HFFc6 (cell line): ENCODE measurements around the gene INPP4A. TPM values are rescaled to one million over a fixed set of nuclear protein-coding genes. Genes with fewer than 3 reads are reported as not detected.

Experiments
- DNase-seq: peaks from one replicate; pipeline ENCODE4 v3.0.0-alpha.2; 2018
- H3K27ac Mint-ChIP-seq: 2 replicates; pipeline ENCODE4 v1.8.0; 2020; ENCODE audit warnings: mild to moderate bottlenecking, mixed read lengths
- H3K27me3 Mint-ChIP-seq: 2 replicates; pipeline ENCODE4 v1.8.0; 2021; ENCODE audit warnings: mild to moderate bottlenecking, moderate library complexity, mixed read lengths; ENCODE audit not compliant: insufficient read depth
- H3K36me3 Mint-ChIP-seq: 2 replicates; pipeline ENCODE4 v1.8.0; 2021; ENCODE audit warnings: low read depth, mixed read lengths
- H3K4me1 Mint-ChIP-seq: 2 replicates; pipeline ENCODE4 v1.8.0; 2020; ENCODE audit warnings: low read depth, mixed read lengths
- H3K4me3 Mint-ChIP-seq: 2 replicates; pipeline ENCODE4 v1.8.0; 2020; ENCODE audit warnings: mild to moderate bottlenecking, moderate library complexity, mixed read lengths
- H3K9me3 Mint-ChIP-seq: 2 replicates; pipeline ENCODE4 v1.8.0; 2020; ENCODE audit warnings: mild to moderate bottlenecking, mixed read lengths
- total RNA-seq, 6 experiments: library from RNA; stranded (reverse); fragmentation: NEBNext Ultra II Directional; extraction: Animal tissue kit (Norgen Biotek cat#: 25700); gene quantifications; 2 replicates in 1 of 6; 3 replicates in 5 of 6; pipeline ENCODE4 v1.2.3, GENCODE V29; 2021
- TF ChIP-seq, protein P1 (sequence below): fragments of 200-600 bp; sonication (generic); IDR thresholded peaks from 2 replicates; pipeline ENCODE4 v1.5.0; 2021; ENCODE audit warnings: antibody characterized with exemption, mild to moderate bottlenecking

INPP4A gene
- total RNA-seq, 6 experiments from 2014 or later = 15.8 to 19.4 (median 18.2) TPM

DNA sequence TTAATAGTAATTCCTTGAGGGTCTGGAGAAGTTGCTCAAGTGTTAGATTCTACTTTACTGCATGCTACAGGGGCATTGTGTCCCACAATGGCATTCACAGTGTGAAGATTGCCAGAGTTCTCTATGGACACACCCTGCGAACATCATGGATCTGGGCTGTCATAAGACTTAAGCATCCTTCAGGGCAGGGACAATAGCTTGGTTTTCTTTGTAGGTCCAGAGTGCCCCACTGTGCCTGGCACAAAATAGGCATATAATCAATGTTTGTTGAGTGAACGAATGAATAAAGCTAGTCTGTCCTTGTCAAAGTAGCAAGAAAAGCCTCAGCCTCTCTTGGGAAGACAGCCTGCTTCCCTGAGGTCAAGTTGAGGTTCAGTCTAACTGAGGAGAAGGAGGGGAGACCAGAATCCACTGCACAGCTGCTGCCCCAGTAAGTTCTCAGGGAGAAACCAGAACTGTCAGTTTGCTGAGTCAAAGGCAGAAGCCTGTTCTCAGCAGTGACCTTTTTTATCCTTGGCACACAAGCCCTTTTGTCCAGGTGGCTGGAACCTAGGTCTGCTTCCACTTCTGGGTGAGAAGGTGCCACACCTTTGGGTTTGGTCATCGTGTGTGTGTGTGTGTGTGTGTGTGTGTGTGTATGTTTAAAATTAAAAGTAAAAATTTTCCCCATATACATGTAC is 15.0 kb downstream of the INPP4A start:
- no peaks in the 10 kb centered on the region for H3K27me3 Mint-ChIP-seq
- H3K36me3 Mint-ChIP-seq = peaks cover 12% of the 10 kb centered on the region
- no peaks in the 10 kb centered on the region for H3K9me3 Mint-ChIP-seq
- no peak for DNase-seq
- peaks cover 62% of the 10 kb centered on the region for H3K4me1 Mint-ChIP-seq
- H3K4me3 Mint-ChIP-seq = no peak overlapping the region
- H3K27ac Mint-ChIP-seq = peak overlapping the region; percentile 63
- TF ChIP-seq, protein P1, sequence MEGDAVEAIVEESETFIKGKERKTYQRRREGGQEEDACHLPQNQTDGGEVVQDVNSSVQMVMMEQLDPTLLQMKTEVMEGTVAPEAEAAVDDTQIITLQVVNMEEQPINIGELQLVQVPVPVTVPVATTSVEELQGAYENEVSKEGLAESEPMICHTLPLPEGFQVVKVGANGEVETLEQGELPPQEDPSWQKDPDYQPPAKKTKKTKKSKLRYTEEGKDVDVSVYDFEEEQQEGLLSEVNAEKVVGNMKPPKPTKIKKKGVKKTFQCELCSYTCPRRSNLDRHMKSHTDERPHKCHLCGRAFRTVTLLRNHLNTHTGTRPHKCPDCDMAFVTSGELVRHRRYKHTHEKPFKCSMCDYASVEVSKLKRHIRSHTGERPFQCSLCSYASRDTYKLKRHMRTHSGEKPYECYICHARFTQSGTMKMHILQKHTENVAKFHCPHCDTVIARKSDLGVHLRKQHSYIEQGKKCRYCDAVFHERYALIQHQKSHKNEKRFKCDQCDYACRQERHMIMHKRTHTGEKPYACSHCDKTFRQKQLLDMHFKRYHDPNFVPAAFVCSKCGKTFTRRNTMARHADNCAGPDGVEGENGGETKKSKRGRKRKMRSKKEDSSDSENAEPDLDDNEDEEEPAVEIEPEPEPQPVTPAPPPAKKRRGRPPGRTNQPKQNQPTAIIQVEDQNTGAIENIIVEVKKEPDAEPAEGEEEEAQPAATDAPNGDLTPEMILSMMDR = no peak

DNA sequence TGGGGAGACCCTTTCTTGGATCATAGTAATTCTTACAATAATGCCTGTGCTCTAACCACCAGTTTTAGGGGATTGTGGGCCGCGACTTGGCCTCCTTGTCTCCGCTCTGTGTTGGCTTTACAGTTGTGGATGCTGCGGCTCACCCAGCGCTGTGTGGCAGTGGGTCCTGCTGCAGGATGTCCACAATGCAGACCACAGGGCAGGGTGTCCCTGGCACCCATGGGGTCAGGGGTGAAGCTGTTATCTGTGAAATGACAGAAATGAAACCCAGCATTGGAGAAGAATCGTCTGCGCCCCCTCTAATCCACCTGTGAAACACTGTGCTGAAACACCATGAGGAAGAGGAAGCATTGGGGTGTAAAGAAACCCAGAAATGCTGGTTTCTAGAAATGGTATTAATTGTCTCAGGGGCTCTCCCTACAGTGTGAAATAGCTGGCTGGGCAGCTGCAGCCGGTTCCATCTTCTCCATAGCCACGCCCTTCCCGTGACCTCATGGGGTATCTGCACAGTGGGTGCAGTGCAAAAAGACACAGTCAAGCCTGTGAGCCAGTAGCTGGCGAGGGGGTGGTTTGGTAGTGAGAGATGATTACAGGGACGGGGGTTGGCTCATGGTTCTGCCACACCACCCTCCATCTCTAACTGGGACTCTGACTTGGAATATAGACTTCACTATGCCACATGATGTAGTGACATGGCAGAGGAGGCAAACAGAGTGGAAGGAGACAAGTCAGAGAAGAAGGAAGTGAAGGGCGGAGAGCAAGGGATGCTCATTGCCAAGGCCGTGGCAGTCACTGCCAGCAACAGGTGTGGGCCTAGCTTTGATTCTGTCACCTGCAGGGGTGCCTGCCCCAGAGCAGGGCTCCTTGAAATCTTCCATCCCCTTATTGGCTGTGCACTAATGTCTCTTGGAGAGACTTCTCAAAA is 16.2 kb downstream of the INPP4A start:
- DNase-seq = no peak
- H3K9me3 Mint-ChIP-seq = no peaks in the 10 kb centered on the region
- H3K4me3 Mint-ChIP-seq = no peak overlapping the region
- peaks cover 12% of the 10 kb centered on the region for H3K36me3 Mint-ChIP-seq
- TF ChIP-seq, protein P1 = no peak
- no peaks in the 10 kb centered on the region for H3K27me3 Mint-ChIP-seq
- peaks cover 58% of the 10 kb centered on the region for H3K4me1 Mint-ChIP-seq
- H3K27ac Mint-ChIP-seq = peak overlapping the region; percentile 63

DNA sequence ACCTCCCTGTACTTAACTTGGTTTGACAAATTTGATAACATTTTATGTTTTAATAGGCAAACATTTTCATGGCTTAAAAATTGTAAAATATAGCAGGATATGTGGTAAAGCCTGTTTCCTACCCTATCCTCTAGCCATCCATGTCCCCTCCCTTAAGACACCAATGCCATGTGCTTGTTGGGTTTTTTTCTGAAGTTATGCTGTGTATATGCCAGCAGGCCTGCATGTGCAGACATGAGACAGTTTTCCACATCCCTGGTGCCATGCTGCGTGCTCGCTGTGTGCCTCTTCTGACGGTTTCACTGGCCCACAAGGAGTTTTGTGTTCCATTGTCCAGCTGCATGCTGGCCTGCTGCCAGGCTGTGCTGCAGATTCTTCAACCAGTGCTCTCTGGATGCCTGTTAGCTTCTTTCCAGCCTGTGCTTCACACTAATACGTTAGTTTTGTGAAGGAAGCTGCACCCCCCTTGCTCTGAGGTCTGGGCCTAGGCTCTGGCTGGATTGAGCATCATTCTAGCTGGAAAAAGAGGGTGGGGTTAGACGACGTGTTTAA is 16.9 kb downstream of the INPP4A start:
- peaks cover 10% of the 10 kb centered on the region for H3K36me3 Mint-ChIP-seq
- no peak overlapping the region for H3K27ac Mint-ChIP-seq
- no peak for DNase-seq
- no peak overlapping the region for H3K4me3 Mint-ChIP-seq
- TF ChIP-seq, protein P1 = no peak
- H3K9me3 Mint-ChIP-seq = no peaks in the 10 kb centered on the region
- H3K27me3 Mint-ChIP-seq = no peaks in the 10 kb centered on the region
- H3K4me1 Mint-ChIP-seq = peaks cover 59% of the 10 kb centered on the region

DNA sequence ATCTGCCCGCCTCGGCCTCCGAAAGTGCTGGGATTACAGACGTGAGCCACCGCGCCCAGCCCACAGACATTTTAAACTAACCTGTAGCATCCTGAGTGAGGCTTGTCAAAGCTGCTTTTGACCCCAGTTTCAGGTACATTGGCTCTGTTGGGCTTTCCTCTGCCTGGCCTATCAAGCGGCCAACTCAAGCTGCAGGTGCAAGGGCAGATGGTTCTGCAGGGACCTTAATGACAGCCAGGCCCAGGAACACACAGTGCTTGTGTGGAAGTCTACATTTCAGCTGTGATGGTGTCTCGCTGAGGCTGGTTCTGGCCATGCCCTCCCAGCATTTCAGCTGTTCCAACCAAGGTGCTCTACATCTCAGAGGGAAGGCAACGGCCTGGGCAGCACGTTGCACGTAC is 18.4 kb downstream of the INPP4A start:
- DNase-seq = no peak
- Mint-ChIP-seq H3K4me1 (peaks cover 48% of the 10 kb centered on the region), H3K4me3 (no peak overlapping the region), H3K27ac (no peak overlapping the region), H3K9me3 (no peaks in the 10 kb centered on the region), H3K27me3 (peaks cover 1% of the 10 kb centered on the region; the same call in 1 of the 2 replicates), H3K36me3 (peaks cover 8% of the 10 kb centered on the region)
- TF ChIP-seq, protein P1 = no peak

DNA sequence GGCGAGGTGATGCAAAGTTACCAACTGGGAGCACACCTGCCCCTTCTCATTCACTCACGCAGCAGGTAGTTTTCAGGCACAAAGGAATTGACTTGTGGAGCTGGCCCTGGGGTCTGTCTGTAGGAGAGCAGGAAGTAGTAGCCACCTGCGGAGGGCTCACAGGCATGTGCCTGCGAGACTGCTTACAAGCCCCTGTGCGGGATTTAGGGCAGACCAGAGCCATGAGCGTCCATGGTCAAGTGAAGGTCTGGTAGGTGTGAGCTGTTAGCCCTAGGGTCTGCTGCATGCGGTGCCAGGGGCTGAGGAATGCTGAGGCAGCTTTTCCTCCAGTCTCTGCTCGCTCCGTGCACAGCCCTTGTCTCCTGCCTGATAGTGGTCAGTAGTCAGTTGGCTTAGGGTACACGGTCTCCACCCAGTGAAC is 18.9 kb downstream of the INPP4A start:
- no peaks in the 10 kb centered on the region for H3K9me3 Mint-ChIP-seq
- H3K4me1 Mint-ChIP-seq = peaks cover 46% of the 10 kb centered on the region
- H3K27ac Mint-ChIP-seq = no peak overlapping the region
- no peak for DNase-seq
- TF ChIP-seq, protein P1 = no peak
- peaks cover 1% of the 10 kb centered on the region; the same call in 1 of the 2 replicates for H3K27me3 Mint-ChIP-seq
- peaks cover 6% of the 10 kb centered on the region for H3K36me3 Mint-ChIP-seq
- no peak overlapping the region for H3K4me3 Mint-ChIP-seq
